ENCODE data around the gene IGDCC3.

IGDCC3 gene

GRCh38 chr15:65329288-65329983 lies 48.4 kb downstream of the IGDCC3 start:
- Histone ChIP-seq H3K9ac (ENCODE audit: low read length) (no peak overlapping the region), H2AK5ac (ENCODE audit: low read length, severe bottlenecking) (no peak overlapping the region), H3K4me1 (ENCODE audit: control insufficient read depth, insufficient read depth, low read depth, low read length) (peaks cover 8% of the 10 kb centered on the region), H3K18ac (ENCODE audit: low read depth in 1 of 2, low read length in 2 of 2) (no peak overlapping the region), H4K8ac (ENCODE audit: low read length) (no peak overlapping the region), H2BK5ac (ENCODE audit: low read depth, low read length, poor library complexity, severe bottlenecking) (no peak overlapping the region), H3K4ac (ENCODE audit: low read depth in 1 of 2, low read length in 2 of 2) (no peak overlapping the region), H3K36me3 (ENCODE audit: control insufficient read depth in 1 of 2, insufficient read depth in 2 of 2, low read depth in 1 of 2, low read length in 2 of 2) (peaks cover 0 to 7% of the 10 kb centered on the region in 2 experiments), H3K27me3 (ENCODE audit: control insufficient read depth in 1 of 2, insufficient read depth in 1 of 2, low read length in 2 of 2) (peaks cover 9 to 52% of the 10 kb centered on the region in 2 experiments), H3K4me3 (ENCODE audit: insufficient read depth in 1 of 2, low read depth in 1 of 2, low read length in 2 of 2) (no peak overlapping the region), H2BK120ac (ENCODE audit: low read depth, low read length) (no peak overlapping the region), H3K79me1 (replicated peaks; ENCODE audit: low read length, poor library complexity, severe bottlenecking) (no peaks in the 10 kb centered on the region), H2AFZ (ENCODE audit: low read depth, low read length) (no peak overlapping the region), H3K23ac (ENCODE audit: low read length in 2 of 2) (no peak overlapping the region), H3K27ac (ENCODE audit: low read length, poor library complexity, severe bottlenecking) (no peak overlapping the region), H4K91ac (ENCODE audit: low read length) (no peak overlapping the region), H3K14ac (ENCODE audit: low read length in 2 of 2) (no peak overlapping the region), H2BK12ac (ENCODE audit: low read length in 2 of 2) (no peak overlapping the region), H2BK15ac (ENCODE audit: low read depth, poor library complexity, severe bottlenecking) (no peak overlapping the region), H3K9me3 (ENCODE audit: control insufficient read depth, low read length) (no peaks in the 10 kb centered on the region), H3K4me2 (ENCODE audit: low read length, poor library complexity, severe bottlenecking) (no peak overlapping the region)
- WGBS, result 93% methylated on average over 20 of the region's 21 CpGs
- DNase-seq, result no peak

- no peak overlapping the region for H3K14ac ChIP-seq (ENCODE audit: low read length in 2 of 2)
- H3K4me2 ChIP-seq (ENCODE audit: low read length, poor library complexity, severe bottlenecking), result no peak overlapping the region
- no peak overlapping the region for H4K91ac ChIP-seq (ENCODE audit: low read length)
- no peak overlapping the region for H2AK5ac ChIP-seq (ENCODE audit: low read length, severe bottlenecking)
- no peak overlapping the region for H3K23ac ChIP-seq (ENCODE audit: low read length in 2 of 2)
- no peak overlapping the region for H2BK5ac ChIP-seq (ENCODE audit: low read depth, low read length, poor library complexity, severe bottlenecking)
- no peaks in the 10 kb centered on the region for H3K9me3 ChIP-seq (ENCODE audit: control insufficient read depth, low read length)
- peaks cover 9 to 51% of the 10 kb centered on the region in 2 experiments for H3K27me3 ChIP-seq (ENCODE audit: control insufficient read depth in 1 of 2, insufficient read depth in 1 of 2, low read length in 2 of 2)
- no peak overlapping the region for H3K18ac ChIP-seq (ENCODE audit: low read depth in 1 of 2, low read length in 2 of 2)
- H4K8ac ChIP-seq (ENCODE audit: low read length), result no peak overlapping the region
- no peak overlapping the region for H3K4ac ChIP-seq (ENCODE audit: low read depth in 1 of 2, low read length in 2 of 2)
- H3K79me1 ChIP-seq (replicated peaks; ENCODE audit: low read length, poor library complexity, severe bottlenecking), result no peaks in the 10 kb centered on the region
- H3K27ac ChIP-seq (ENCODE audit: low read length, poor library complexity, severe bottlenecking), result no peak overlapping the region
- H2AFZ ChIP-seq (ENCODE audit: low read depth, low read length), result no peak overlapping the region
- H2BK12ac ChIP-seq (ENCODE audit: low read length in 2 of 2), result no peak overlapping the region
- no peak overlapping the region for H2BK15ac ChIP-seq (ENCODE audit: low read depth, poor library complexity, severe bottlenecking)
- no peak overlapping the region for H3K4me3 ChIP-seq (ENCODE audit: insufficient read depth in 1 of 2, low read depth in 1 of 2, low read length in 2 of 2)
- 91% methylated on average over 21 of the region's 21 CpGs for WGBS
- no peak for DNase-seq
- peaks cover 0 to 7% of the 10 kb centered on the region in 2 experiments for H3K36me3 ChIP-seq (ENCODE audit: control insufficient read depth in 1 of 2, insufficient read depth in 2 of 2, low read depth in 1 of 2, low read length in 2 of 2)
- no peak overlapping the region for H2BK120ac ChIP-seq (ENCODE audit: low read depth, low read length)
- H3K9ac ChIP-seq (ENCODE audit: low read length), result no peak overlapping the region
- H3K4me1 ChIP-seq (ENCODE audit: control insufficient read depth, insufficient read depth, low read depth, low read length), result peaks cover 6% of the 10 kb centered on the region
These were observed 49.1 kb downstream of the IGDCC3 start for GRCh38 chr15:65328506-65329287.

- H3K23ac ChIP-seq (ENCODE audit: low read length in 2 of 2), result no peak overlapping the region
- no peak overlapping the region for H3K18ac ChIP-seq (ENCODE audit: low read depth in 1 of 2, low read length in 2 of 2)
- no peak overlapping the region for H2AK5ac ChIP-seq (ENCODE audit: low read length, severe bottlenecking)
- no peak overlapping the region for H2AFZ ChIP-seq (ENCODE audit: low read depth, low read length)
- H2BK120ac ChIP-seq (ENCODE audit: low read depth, low read length), result no peak overlapping the region
- no peak overlapping the region for H3K4me2 ChIP-seq (ENCODE audit: low read length, poor library complexity, severe bottlenecking)
- H3K4me1 ChIP-seq (ENCODE audit: control insufficient read depth, insufficient read depth, low read depth, low read length), result peaks cover 6% of the 10 kb centered on the region
- no peak overlapping the region for H4K91ac ChIP-seq (ENCODE audit: low read length)
- H3K9ac ChIP-seq (ENCODE audit: low read length), result no peak overlapping the region
- peaks cover 0 to 7% of the 10 kb centered on the region in 2 experiments for H3K36me3 ChIP-seq (ENCODE audit: control insufficient read depth in 1 of 2, insufficient read depth in 2 of 2, low read depth in 1 of 2, low read length in 2 of 2)
- no peaks in the 10 kb centered on the region for H3K79me1 ChIP-seq (replicated peaks; ENCODE audit: low read length, poor library complexity, severe bottlenecking)
- no peak overlapping the region for H3K14ac ChIP-seq (ENCODE audit: low read length in 2 of 2)
- no peak for DNase-seq
- H3K4me3 ChIP-seq (ENCODE audit: insufficient read depth in 1 of 2, low read depth in 1 of 2, low read length in 2 of 2), result no peak overlapping the region
- H2BK15ac ChIP-seq (ENCODE audit: low read depth, poor library complexity, severe bottlenecking), result no peak overlapping the region
- no peak overlapping the region for H3K27ac ChIP-seq (ENCODE audit: low read length, poor library complexity, severe bottlenecking)
- H2BK5ac ChIP-seq (ENCODE audit: low read depth, low read length, poor library complexity, severe bottlenecking), result no peak overlapping the region
- no peaks in the 10 kb centered on the region for H3K9me3 ChIP-seq (ENCODE audit: control insufficient read depth, low read length)
- H3K4ac ChIP-seq (ENCODE audit: low read depth in 1 of 2, low read length in 2 of 2), result no peak overlapping the region
- H3K27me3 ChIP-seq (ENCODE audit: control insufficient read depth in 1 of 2, insufficient read depth in 1 of 2, low read length in 2 of 2), result peaks cover 9 to 44% of the 10 kb centered on the region in 2 experiments
- H4K8ac ChIP-seq (ENCODE audit: low read length), result no peak overlapping the region
- no peak overlapping the region for H2BK12ac ChIP-seq (ENCODE audit: low read length in 2 of 2)
- 89% methylated on average over 12 of the region's 12 CpGs for WGBS
These were observed 50.0 kb downstream of the IGDCC3 start for GRCh38 chr15:65327651-65328393.

- peaks cover 0 to 7% of the 10 kb centered on the region in 2 experiments for H3K36me3 ChIP-seq (ENCODE audit: control insufficient read depth in 1 of 2, insufficient read depth in 2 of 2, low read depth in 1 of 2, low read length in 2 of 2)
- H3K79me1 ChIP-seq (replicated peaks; ENCODE audit: low read length, poor library complexity, severe bottlenecking), result no peaks in the 10 kb centered on the region
- H2BK5ac ChIP-seq (ENCODE audit: low read depth, low read length, poor library complexity, severe bottlenecking), result no peak overlapping the region
- H4K91ac ChIP-seq (ENCODE audit: low read length), result no peak overlapping the region
- H3K9ac ChIP-seq (ENCODE audit: low read length), result no peak overlapping the region
- no peaks in the 10 kb centered on the region for H3K9me3 ChIP-seq (ENCODE audit: control insufficient read depth, low read length)
- 93% methylated on average over 2 of the region's 2 CpGs for WGBS
- H3K27me3 ChIP-seq (ENCODE audit: control insufficient read depth in 1 of 2, insufficient read depth in 1 of 2, low read length in 2 of 2), result peaks cover 15 to 45% of the 10 kb centered on the region in 2 experiments
- no peak overlapping the region for H2BK12ac ChIP-seq (ENCODE audit: low read length in 2 of 2)
- no peak overlapping the region for H3K27ac ChIP-seq (ENCODE audit: low read length, poor library complexity, severe bottlenecking)
- H3K18ac ChIP-seq (ENCODE audit: low read depth in 1 of 2, low read length in 2 of 2), result no peak overlapping the region
- H2AFZ ChIP-seq (ENCODE audit: low read depth, low read length), result no peak overlapping the region
- no peak overlapping the region for H2AK5ac ChIP-seq (ENCODE audit: low read length, severe bottlenecking)
- no peak overlapping the region for H3K14ac ChIP-seq (ENCODE audit: low read length in 2 of 2)
- peaks cover 6% of the 10 kb centered on the region for H3K4me1 ChIP-seq (ENCODE audit: control insufficient read depth, insufficient read depth, low read depth, low read length)
- H3K4me3 ChIP-seq (ENCODE audit: insufficient read depth in 1 of 2, low read depth in 1 of 2, low read length in 2 of 2), result no peak overlapping the region
- peak overlapping the region; percentile 45 for H2BK120ac ChIP-seq (ENCODE audit: low read depth, low read length)
- no peak overlapping the region for H3K23ac ChIP-seq (ENCODE audit: low read length in 2 of 2)
- DNase-seq, result no peak
- H2BK15ac ChIP-seq (ENCODE audit: low read depth, poor library complexity, severe bottlenecking), result no peak overlapping the region
- no peak overlapping the region for H3K4me2 ChIP-seq (ENCODE audit: low read length, poor library complexity, severe bottlenecking)
- no peak overlapping the region for H3K4ac ChIP-seq (ENCODE audit: low read depth in 1 of 2, low read length in 2 of 2)
- no peak overlapping the region for H4K8ac ChIP-seq (ENCODE audit: low read length)
These were observed 51.0 kb downstream of the IGDCC3 start for GRCh38 chr15:65326818-65327217.

All from mesenchymal stem cell (in vitro differentiated cells and primary cell).